ENCODE measurements around the gene CARNS1.

The CARNS1 gene

GRCh38 chr11:67436459-67437081 is 21.1 kb downstream of the CARNS1 start:
- Histone ChIP-seq H3K9me3 (ENCODE audit: control insufficient read depth in 1 of 2, low read length in 2 of 2) (no peaks in the 10 kb centered on the region), H3K36me3 (ENCODE audit: control insufficient read depth in 1 of 2, insufficient read depth in 2 of 2, low read length in 2 of 2) (peaks cover 11 to 87% of the 10 kb centered on the region in 2 donors), H3K4me3 (ENCODE audit: low read depth in 1 of 2, low read length in 2 of 2) (peak overlapping the region in 1 of 2 donors; percentile 3), H3K27ac (ENCODE audit: low read length) (no peak overlapping the region), H3K4me1 (ENCODE audit: control insufficient read depth in 1 of 2, insufficient read depth in 2 of 2, low read length in 2 of 2) (peaks cover 0 to 4% of the 10 kb centered on the region in 2 donors), H3K27me3 (ENCODE audit: low read depth, low read length) (no peaks in the 10 kb centered on the region)

DNA sequence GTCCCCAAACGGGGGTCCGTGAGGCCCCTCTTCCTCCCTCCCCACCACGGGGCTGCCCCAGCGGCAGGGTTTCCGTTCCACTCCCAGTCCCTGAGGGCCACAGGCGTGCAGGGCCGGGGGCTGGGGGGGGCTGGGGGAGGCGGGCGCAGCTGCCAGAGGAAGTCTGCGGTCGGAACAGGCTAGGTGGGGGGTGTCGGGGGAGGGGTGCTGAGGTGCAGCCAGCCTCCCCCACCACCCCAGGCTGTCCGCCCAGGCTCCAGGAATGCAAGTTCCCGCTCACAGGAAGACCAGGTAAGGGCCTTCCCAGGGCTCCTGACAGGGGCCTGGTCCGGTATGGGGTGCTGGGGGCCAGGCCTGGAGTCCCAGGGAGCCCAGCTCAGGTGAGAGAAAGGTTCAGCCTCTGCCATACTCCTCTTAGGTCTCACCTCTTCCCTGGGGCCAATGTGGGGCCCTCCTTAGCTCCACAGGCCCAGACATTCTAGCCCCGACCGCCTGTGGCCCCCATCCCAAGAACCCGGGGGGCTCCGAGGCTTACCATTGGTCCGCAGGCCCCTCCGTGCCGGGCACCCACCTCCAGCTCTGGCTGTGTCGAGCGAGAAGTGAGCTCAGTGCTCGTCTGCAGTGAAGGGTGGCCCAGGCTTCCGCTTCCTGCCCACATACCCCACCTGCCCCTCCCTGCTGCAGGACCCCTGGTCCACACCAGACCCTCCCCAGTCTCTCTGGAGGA is 21.8 kb downstream of the CARNS1 start, which contains the start of gene PTPRCAP:
Gene PTPRCAP (minus strand): TSS at position 601 of the 727 bp plus-strand sequence. CDS start 63 bp downstream, at position 538.
- H3K27ac ChIP-seq (ENCODE audit: low read length): no peak within 1 kb of the TSS
- no peaks in the 10 kb centered on the region for H3K9me3 ChIP-seq (ENCODE audit: control insufficient read depth in 1 of 2, low read length in 2 of 2)
- H3K36me3 ChIP-seq (ENCODE audit: control insufficient read depth in 1 of 2, insufficient read depth in 2 of 2, low read length in 2 of 2): peaks cover 11 to 85% of the 10 kb centered on the region in 2 donors
- H3K4me1 ChIP-seq (ENCODE audit: control insufficient read depth in 1 of 2, insufficient read depth in 2 of 2, low read length in 2 of 2): peaks cover 0 to 9% of the 10 kb centered on the region in 2 donors
- H3K4me3 ChIP-seq (ENCODE audit: low read depth in 1 of 2, low read length in 2 of 2): peak within 1 kb of the TSS in 1 of 2 donors; percentile 3
- H3K27me3 ChIP-seq (ENCODE audit: low read depth, low read length): no peaks in the 10 kb centered on the region

DNA sequence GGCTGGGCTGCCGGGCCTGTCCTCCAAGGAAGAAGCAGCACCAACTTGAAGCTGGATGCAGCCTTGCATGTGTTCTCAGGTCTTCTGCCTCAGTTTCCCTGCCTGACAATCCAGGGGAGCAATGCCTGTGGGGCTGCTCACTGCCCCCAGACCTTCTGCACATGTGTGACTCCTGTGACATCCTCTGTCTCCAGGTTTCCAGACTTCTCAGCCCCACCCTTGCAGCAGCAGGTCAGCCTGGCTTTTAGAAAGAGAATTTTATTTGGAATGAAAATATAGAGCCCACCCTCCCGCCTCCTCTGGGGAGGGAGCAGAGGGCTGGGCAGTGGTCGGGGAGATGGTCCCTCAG is 22.3 kb downstream of the CARNS1 start:
- H3K4me1 ChIP-seq (ENCODE audit: control insufficient read depth in 1 of 2, insufficient read depth in 2 of 2, low read length in 2 of 2): peaks cover 0 to 14% of the 10 kb centered on the region in 2 donors
- no peak overlapping the region for H3K27ac ChIP-seq (ENCODE audit: low read length)
- no peaks in the 10 kb centered on the region for H3K27me3 ChIP-seq (ENCODE audit: low read depth, low read length)
- H3K36me3 ChIP-seq (ENCODE audit: control insufficient read depth in 1 of 2, insufficient read depth in 2 of 2, low read length in 2 of 2): peaks cover 6 to 81% of the 10 kb centered on the region in 2 donors
- H3K4me3 ChIP-seq (ENCODE audit: low read depth in 1 of 2, low read length in 2 of 2): no peak overlapping the region
- H3K9me3 ChIP-seq (ENCODE audit: control insufficient read depth in 1 of 2, low read length in 2 of 2): no peaks in the 10 kb centered on the region

DNA sequence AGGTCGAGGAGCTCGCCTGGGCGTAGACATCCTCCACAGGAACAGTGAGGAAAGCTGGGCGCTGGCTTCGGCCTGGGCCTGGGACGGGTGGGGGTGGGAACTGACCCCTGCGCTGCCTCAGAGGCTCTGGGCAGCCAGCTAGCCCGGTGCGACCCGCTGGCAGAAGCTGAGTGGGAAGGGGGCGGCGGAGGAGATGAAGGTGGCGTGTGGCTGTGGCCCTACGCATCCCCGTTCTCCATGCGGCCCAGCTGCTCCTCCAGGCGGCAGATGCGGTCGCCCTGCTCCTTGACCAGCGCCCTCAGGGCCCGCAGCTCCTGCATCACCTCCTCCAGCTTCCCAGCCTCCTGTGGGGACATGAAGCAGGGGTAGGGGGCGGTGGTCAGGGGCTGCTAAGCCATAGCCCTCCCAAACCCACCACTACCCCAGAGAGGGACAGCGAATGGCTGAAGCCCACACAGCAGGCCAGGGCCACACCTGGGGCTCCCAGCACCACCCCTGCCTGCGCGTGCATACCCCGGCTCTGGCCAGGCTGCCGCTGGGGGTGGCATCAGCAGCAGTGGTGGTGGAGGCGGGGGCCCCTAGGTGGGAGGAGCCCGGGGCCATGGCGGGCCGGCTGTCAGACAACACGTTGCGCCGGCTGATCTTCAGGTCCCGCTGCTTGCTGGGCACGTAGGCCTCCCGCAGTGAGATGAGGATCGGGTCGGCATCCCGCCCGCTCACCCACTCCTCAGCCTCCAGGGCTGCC is 22.9 kb downstream of the CARNS1 start:
- Histone ChIP-seq H3K9me3 (ENCODE audit: control insufficient read depth in 1 of 2, low read length in 2 of 2) (no peaks in the 10 kb centered on the region), H3K4me1 (ENCODE audit: control insufficient read depth in 1 of 2, insufficient read depth in 2 of 2, low read length in 2 of 2) (peaks cover 0 to 15% of the 10 kb centered on the region in 2 donors), H3K27ac (ENCODE audit: low read length) (no peak overlapping the region), H3K27me3 (ENCODE audit: low read depth, low read length) (no peaks in the 10 kb centered on the region), H3K4me3 (ENCODE audit: low read depth in 1 of 2, low read length in 2 of 2) (no peak overlapping the region), H3K36me3 (ENCODE audit: control insufficient read depth in 1 of 2, insufficient read depth in 2 of 2, low read length in 2 of 2) (peaks cover 4 to 76% of the 10 kb centered on the region in 2 donors)

DNA sequence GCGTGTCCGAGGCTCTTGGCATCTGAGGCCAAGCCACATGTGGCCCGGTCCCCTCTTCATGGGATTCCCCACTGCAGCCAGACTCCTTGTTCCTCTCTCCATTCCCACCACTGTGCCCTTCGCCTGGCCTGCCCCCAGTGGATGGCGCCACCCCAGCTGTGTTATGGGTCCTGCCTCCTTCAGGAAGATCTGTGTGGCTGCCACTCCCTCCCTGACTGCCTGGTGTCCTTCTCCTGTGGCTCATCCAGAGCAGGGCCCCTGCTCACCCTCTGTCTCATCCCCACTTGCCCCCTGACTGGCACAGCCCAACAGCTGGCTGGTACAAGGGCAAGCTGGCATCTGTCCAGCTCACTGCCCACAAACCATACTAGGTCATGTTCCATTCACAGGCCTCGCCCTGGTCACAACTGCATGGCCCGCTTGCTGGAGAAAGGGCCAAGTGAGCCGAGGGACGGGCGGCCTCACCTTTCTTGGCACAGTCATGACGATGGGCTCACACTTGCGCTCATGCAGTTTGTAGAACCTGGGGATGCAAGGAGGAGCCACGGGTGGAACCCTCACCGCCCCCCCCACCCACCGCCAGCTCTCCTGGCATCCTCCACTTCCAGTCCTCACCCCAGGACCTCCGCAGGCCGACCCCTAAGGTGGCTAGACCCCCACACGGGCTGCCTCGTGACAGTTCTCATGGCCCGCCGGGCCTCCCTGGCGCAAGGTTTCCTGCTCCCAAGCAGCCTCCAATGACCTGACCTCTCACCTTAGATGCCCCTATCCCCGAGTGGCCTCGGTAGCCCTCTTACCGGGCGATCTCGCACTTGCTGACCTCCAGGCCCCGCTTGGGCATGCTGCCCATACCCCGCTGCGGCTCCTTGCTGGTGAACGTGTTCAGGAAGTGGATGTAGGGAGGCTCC is 24.1 kb downstream of the CARNS1 start:
- Histone ChIP-seq H3K27me3 (ENCODE audit: low read depth, low read length) (no peaks in the 10 kb centered on the region), H3K36me3 (ENCODE audit: control insufficient read depth in 1 of 2, insufficient read depth in 2 of 2, low read length in 2 of 2) (peaks cover 0 to 63% of the 10 kb centered on the region in 2 donors), H3K27ac (ENCODE audit: low read length) (no peak overlapping the region), H3K4me1 (ENCODE audit: control insufficient read depth in 1 of 2, insufficient read depth in 2 of 2, low read length in 2 of 2) (peaks cover 0 to 15% of the 10 kb centered on the region in 2 donors), H3K4me3 (ENCODE audit: low read depth in 1 of 2, low read length in 2 of 2) (no peak overlapping the region), H3K9me3 (ENCODE audit: control insufficient read depth in 1 of 2, low read length in 2 of 2) (no peaks in the 10 kb centered on the region)

DNA sequence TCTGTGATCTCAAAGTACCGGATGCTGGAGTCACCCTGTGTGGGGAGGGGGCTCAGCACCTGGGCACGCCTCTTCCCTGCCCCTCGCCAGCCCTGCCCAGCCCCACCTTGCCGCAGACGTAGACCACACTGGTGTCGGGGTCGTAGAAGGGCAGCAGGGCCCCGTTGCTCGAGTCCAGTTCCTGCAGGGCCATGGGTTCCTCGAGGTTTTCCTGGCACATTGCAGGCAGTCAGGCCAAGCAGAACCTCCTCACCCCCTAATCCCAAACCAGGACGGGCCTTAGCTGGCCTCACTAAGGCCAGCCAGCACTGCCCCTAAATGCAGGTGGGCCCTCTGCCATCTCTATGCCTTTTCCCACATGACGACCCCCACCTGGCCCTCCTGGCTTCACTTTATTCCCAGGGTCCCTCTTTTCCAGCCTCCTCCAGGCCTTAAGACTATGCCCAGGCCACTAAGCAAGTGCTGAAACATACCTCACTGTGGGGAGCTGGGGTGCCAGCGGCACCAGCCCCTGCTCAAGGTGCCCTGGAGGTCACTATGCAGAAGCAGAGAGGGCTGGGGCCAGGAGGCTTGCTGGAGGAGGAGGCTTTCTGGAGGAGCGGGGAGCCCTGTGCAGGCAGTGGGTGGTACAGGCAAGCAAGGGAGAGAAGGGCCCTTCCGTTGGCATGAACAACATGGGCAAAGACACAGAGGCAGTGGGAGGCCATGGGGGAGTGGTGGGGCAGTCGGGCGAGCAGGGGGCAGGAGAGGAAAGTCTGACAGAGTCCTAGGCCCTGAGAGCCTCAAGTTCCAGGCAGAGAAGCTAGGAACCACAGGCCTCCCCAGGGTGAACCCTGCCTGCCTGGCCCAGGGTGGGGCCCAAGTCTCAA is 25.0 kb downstream of the CARNS1 start:
- H3K36me3 ChIP-seq (ENCODE audit: control insufficient read depth in 1 of 2, insufficient read depth in 2 of 2, low read length in 2 of 2): peaks cover 0 to 54% of the 10 kb centered on the region in 2 donors
- no peaks in the 10 kb centered on the region for H3K9me3 ChIP-seq (ENCODE audit: control insufficient read depth in 1 of 2, low read length in 2 of 2)
- H3K4me3 ChIP-seq (ENCODE audit: low read depth in 1 of 2, low read length in 2 of 2): no peak overlapping the region
- no peak overlapping the region for H3K27ac ChIP-seq (ENCODE audit: low read length)
- H3K27me3 ChIP-seq (ENCODE audit: low read depth, low read length): no peaks in the 10 kb centered on the region
- peaks cover 0 to 15% of the 10 kb centered on the region in 2 donors for H3K4me1 ChIP-seq (ENCODE audit: control insufficient read depth in 1 of 2, insufficient read depth in 2 of 2, low read length in 2 of 2)

DNA sequence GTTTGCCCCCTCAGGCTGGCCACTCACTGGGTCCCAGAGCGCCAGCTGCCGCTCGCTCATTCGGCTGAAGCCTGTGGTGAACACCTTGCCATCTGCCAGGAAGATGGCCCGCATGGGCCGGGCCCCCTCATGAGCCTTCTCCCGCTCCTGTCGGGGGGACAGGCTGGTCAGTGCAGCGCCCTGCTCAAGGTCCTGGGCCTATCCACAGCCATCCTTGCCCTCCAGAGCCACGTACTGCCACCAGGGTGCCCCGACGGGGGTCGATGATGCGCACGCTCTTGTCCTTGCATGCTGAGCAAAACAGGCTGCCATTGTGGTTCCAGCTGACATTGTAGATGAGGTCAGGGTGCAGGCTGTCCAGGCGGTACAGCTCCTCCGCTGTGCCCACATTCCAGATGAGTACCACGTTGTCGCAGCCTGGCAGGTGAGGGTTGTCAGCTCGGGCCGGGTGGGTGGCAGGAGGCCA is 25.7 kb downstream of the CARNS1 start:
- no peak overlapping the region for H3K27ac ChIP-seq (ENCODE audit: low read length)
- H3K36me3 ChIP-seq (ENCODE audit: control insufficient read depth in 1 of 2, insufficient read depth in 2 of 2, low read length in 2 of 2): peaks cover 0 to 48% of the 10 kb centered on the region in 2 donors
- H3K4me1 ChIP-seq (ENCODE audit: control insufficient read depth in 1 of 2, insufficient read depth in 2 of 2, low read length in 2 of 2): peaks cover 0 to 15% of the 10 kb centered on the region in 2 donors

GRCh38 chr11:67441731-67442351 is 26.4 kb downstream of the CARNS1 start:
- H3K36me3 ChIP-seq (ENCODE audit: control insufficient read depth in 1 of 2, insufficient read depth in 2 of 2, low read length in 2 of 2): peaks cover 0 to 48% of the 10 kb centered on the region in 2 donors
- no peaks in the 10 kb centered on the region for H3K27me3 ChIP-seq (ENCODE audit: low read depth, low read length)
- H3K27ac ChIP-seq (ENCODE audit: low read length): no peak overlapping the region
- H3K4me3 ChIP-seq (ENCODE audit: low read depth in 1 of 2, low read length in 2 of 2): peak overlapping the region; percentile 68 to 70
- no peaks in the 10 kb centered on the region for H3K9me3 ChIP-seq (ENCODE audit: control insufficient read depth in 1 of 2, low read length in 2 of 2)
- H3K4me1 ChIP-seq (ENCODE audit: control insufficient read depth in 1 of 2, insufficient read depth in 2 of 2, low read length in 2 of 2): peaks cover 0 to 15% of the 10 kb centered on the region in 2 donors

More for the DNA sequence above, 25.7 kb downstream of the CARNS1 start:
- Histone ChIP-seq H3K9me3 (ENCODE audit: control insufficient read depth in 1 of 2, low read length in 2 of 2) (no peaks in the 10 kb centered on the region), H3K27me3 (ENCODE audit: low read depth, low read length) (no peaks in the 10 kb centered on the region), H3K4me3 (ENCODE audit: low read depth in 1 of 2, low read length in 2 of 2) (no peak overlapping the region)

DNA sequence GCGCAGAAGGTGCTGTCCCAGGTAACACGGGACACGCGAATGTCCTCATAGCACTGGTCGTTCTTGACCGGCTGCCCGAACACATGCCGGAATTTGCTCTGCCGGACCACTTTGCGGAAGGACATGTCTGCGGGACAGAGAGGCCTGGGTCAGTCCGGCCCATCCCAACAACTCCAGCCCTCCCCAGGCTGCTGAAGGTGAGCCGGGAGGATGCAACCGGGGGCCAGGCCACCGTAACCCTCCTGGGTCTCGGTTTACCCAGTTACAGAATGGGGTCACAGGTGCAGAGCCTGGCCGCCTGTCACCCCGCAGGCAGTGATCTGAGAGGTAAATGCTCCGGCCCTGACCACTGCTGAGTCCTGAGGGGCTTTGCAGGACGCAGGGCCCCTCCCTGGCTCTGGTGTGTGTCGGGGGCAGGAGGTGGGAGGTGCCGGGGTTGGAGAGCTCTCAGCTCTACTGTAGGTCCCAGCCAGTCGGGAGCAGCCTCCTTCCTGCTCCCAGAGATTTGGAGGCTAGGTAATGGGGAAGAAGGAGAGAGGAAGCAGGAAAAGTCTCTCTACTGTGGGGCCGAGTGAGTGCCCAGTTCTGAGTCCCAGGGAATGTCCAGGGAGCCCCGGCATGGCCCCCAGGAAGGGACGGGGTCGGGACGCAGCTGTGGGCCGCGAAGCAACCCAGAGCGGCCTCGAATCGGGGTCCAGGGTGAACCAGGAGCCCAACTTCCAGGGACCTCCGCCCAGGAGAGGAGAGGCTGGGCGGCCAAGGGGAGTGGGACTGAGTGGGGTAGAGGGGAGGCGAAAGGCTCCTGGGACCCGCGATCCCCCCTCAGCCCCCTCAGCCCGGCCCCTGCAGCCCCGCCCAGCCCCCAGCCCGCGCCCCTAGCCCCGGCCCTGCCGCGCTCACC is 27.3 kb downstream of the CARNS1 start:
- H3K27ac ChIP-seq (ENCODE audit: low read length): peak overlapping the region; percentile 69
- H3K4me1 ChIP-seq (ENCODE audit: control insufficient read depth in 1 of 2, insufficient read depth in 2 of 2, low read length in 2 of 2): peaks cover 0 to 15% of the 10 kb centered on the region in 2 donors
- H3K4me3 ChIP-seq (ENCODE audit: low read depth in 1 of 2, low read length in 2 of 2): peak overlapping the region; percentile 68 to 70
- H3K9me3 ChIP-seq (ENCODE audit: control insufficient read depth in 1 of 2, low read length in 2 of 2): no peaks in the 10 kb centered on the region
- no peaks in the 10 kb centered on the region for H3K27me3 ChIP-seq (ENCODE audit: low read depth, low read length)
- peaks cover 0 to 42% of the 10 kb centered on the region in 2 donors for H3K36me3 ChIP-seq (ENCODE audit: control insufficient read depth in 1 of 2, insufficient read depth in 2 of 2, low read length in 2 of 2)

Measured in muscle layer of duodenum (tissue), 2 donors.